Stimulated activated CD8-positive, alpha-beta memory T cell treated with anti-CD3 and anti-CD28 coated beads, Interleukin-7, amount 100 ng/mL, for 4 hours (primary cell): ENCODE measurements around the gene EYS.

Experiments used
- DNase-seq, 2 donors: peaks; one replicate each; pipeline ENCODE4 v3.0.0-alpha.2; 2020; ENCODE audit warnings: low read depth in 2 of 2

EYS gene

GRCh38 chr6:64969139-64969538 lies 737.9 kb downstream of the EYS start:
- no peak for DNase-seq

- DNase-seq: no peak
Measured at GRCh38 chr6:64955435-64955848, 751.6 kb downstream of the EYS start.

GRCh38 chr6:64949257-64949656 lies 757.8 kb downstream of the EYS start:
- DNase-seq: no peak

- no peak for DNase-seq
Measured at GRCh38 chr6:64948261-64948660, 758.8 kb downstream of the EYS start.

DNA sequence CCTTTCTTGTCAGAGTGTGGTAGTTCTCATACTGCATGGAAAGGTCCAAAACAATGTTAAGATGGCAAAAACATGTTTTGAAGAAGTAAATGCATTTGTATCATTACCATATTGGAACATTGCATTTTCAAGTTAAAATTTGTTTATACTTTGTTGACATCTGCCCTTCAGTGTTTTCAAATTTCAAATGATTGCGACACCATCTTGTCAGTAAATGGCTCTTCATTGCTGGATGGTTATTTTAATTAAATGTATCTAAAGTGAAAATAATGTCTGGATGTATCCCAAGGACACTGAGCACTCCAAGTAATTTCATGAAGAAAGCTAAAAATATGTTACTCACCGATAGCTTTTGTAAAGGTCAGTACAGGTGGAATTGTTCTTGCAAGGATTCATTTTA lies 761.6 kb downstream of the EYS start:
- DNase-seq: no peak

GRCh38 chr6:64932486-64932885 lies 774.5 kb downstream of the EYS start:
- DNase-seq: no peak

- no peak for DNase-seq
Measured at GRCh38 chr6:64930681-64931080, 776.3 kb downstream of the EYS start.

DNA sequence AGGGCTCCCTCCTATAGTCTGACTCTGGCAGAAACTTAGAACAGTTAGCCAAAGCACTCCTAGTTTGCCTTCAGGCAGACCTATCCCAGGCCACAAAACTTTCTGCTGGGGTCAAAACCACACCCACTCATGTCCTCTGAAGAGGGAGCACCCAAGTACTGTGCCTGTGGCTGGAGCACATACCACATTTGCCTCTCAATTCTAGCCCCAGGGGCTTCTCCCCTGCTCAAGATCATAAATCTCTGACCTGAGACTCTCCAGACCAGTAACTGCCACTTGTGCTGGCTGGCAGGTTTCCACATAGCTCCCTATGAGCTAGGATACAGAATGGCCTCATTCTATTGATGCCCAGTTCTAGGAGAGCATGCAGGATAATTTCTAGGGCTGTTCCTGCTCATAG lies 781.0 kb downstream of the EYS start:
- no peak for DNase-seq

DNA sequence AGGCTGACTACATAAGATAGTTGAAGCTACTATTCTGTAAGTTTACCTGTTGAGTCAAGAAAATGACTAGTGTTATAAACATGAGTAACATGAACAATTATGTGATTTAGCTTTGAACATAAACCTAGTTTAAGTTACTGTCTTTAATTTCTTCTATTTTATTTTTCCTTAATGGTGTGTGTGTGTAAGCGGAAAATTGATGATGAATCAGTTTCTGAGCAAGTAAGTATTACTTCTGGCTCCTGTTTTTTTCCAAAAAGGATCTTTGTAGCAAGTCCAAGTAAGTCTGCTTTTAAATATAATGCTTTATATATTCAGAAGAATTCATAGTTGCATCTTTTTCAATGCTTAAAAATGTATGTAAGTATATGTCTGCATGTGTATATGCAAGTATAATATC lies 786.8 kb downstream of the EYS start:
- no peak for DNase-seq

GRCh38 chr6:64914124-64914523 lies 792.9 kb downstream of the EYS start:
- DNase-seq: no peak

- DNase-seq: no peak
Measured at GRCh38 chr6:64912966-64913365, 794.1 kb downstream of the EYS start.

GRCh38 chr6:64908104-64908503 lies 798.9 kb downstream of the EYS start:
- no peak for DNase-seq

DNA sequence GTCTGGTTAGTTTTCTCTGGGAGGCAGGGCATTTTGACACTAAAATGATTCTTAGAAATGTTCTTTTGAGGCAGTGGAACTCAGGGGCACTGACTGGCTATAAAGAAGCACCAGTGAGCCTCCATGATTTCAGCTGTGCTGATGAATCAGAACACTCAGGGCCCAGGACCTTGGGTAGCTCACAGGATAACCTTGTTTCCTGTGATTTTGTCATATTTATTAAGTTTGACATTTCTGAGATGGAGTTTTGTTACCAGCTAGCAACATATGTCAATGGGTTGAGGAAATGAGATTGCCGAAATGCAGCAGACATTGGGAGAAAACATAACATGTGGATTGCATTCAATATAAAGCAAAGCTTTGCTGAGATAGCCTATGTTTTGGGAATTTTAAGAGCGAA lies 802.4 kb downstream of the EYS start:
- DNase-seq: no peak

DNA sequence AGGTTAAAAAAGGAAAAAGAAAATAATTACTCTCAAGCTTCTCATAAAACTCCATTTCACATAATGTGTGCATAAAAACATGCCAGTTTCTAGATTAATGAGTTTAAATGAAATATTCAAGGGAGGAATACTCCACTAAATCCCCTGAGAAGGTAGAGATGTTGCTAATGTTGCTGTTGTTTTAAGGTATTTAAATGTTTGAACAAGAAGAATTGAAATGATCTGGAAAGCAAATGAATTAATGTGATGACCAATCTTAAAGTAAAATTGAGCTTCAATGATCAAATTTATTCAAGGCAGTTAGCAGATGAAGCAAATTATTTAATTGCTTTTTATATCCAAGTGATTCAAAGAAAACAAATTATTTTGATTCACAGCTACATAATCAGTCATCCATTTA lies 804.4 kb downstream of the EYS start:
- no peak for DNase-seq

DNA sequence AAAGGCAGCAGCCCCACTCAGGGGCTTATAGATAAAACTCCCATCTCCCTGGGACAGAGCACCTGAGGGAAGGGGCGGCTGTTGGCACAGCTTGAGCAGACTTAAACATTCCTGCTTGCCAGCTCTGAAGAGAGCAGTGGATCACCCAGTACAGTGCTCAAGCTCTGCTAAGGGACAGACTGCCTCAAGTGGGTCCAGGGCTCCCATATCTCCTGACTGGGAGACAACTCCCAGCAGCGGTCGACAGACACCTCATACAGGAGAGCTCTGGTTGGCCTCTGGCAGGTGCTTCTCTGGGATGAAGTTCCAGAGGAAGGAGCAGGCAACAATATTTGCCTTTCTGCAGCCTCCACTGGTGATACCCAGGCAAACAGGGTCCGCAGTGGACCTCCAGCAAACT lies 810.1 kb downstream of the EYS start:
- no peak for DNase-seq

GRCh38 chr6:64895945-64896344 lies 811.1 kb downstream of the EYS start:
- DNase-seq: no peak

GRCh38 chr6:64890609-64891008 lies 816.4 kb downstream of the EYS start:
- DNase-seq: no peak

DNA sequence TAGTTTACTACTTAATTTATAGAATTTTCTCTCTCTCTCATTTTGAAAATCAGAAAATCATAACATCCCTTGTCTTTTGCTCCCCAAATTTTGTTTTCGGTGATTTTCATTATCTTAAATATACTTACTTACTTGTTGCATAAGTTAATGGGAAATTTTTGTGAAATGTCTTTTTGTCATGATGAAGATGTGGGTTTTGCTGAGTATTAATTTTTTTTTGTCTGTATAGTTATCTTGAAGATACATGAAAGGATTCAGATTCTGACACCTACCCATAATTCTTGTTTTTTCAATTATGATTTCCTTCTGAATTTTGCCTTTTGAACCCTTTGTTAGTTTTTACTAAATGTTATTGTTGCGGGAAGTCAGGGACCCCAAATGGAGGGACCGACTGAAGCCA lies 817.9 kb downstream of the EYS start:
- no peak for DNase-seq

- no peak for DNase-seq
Measured at GRCh38 chr6:64874776-64875175, 832.2 kb downstream of the EYS start.

- DNase-seq: no peak
Measured at GRCh38 chr6:64872633-64873032, 834.4 kb downstream of the EYS start.

DNA sequence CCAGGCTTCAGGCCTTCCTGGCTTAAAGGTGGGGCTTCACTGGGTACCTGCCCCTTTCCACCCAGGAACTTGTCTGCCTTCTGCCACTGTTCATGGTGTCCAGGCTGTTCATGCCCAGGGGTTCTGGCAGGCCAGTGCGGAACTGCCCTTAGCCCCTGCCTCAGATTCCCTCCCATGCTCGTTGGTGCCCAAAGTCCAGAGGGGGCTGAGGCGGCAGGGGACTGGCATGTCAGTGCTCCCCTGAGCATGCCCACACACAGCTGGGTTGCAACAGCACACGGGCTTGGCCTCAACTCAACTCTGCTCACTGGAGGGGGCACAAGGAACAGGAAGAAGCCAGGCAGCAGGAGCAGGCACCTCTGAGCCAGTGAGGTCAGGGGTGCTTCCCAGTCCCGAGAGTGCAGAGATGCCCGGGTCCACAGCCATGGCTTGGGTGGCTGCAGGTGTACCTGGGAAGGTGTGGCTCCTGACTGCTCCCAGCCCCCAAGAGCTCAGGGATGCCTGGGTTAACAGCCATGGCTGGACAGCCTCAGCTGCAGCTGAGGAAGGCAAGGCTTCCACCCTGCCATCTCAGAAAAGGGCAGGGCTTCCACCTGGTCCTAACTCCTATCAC lies 845.9 kb downstream of the EYS start:
- no peak for DNase-seq

DNA sequence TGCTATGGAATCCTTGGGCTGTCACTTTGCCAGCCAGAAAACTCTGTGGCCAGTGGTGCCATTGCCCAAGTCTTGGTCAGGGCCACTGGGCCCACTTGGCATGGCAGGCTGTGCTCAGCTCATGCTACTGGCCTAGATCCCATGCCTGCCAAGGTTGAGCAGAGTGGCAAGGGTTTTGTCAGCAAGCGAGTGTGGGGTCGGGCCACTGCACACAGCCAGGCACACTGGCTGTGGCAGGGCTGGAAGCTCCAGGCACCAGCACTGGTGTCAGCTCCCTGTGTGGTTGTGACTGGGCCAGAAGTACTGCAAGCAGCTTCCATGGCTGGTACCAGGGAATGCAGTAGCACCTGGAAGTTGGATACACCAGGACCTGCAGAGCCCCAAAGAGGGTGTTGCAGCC lies 846.8 kb downstream of the EYS start:
- no peak for DNase-seq

DNA sequence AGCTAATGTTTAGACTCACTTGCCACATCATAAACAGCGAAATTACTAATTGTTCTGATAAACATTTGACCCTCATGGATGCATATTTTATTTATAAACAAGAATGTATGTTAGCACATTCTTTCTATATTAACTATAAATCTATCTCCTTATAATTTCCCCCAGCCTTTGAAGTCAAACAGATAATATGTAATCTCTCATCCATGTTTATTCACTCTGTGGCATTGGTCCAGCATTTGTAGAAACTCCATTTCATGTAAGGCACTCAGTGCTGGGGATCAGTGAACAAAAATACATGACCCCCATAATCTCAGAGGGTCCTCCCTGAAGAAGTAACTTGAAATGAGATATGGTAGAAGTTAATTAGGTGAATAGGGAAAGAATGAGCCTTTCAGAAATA lies 856.9 kb downstream of the EYS start:
- DNase-seq: no peak

- no peak for DNase-seq
Measured at GRCh38 chr6:64848467-64848866, 858.6 kb downstream of the EYS start.

GRCh38 chr6:64847396-64847795 lies 859.6 kb downstream of the EYS start:
- no peak for DNase-seq
